Neural cell (in vitro differentiated cells): Measurements from ENCODE around the gene ENDOV.

Source experiments
- CTCF ChIP-seq: fragments of 450-650 bp; IDR thresholded peaks from 2 replicates; pipeline ENCODE4 v1.5.1; 2014; ENCODE audit warnings: antibody characterized with exemption, mild to moderate bottlenecking, moderate library complexity; ENCODE audit not compliant: poor library complexity, severe bottlenecking
- EZH2 ChIP-seq: fragments of 200-600, 300-800 bp; shearing (Covaris generic), sonication (generic); IDR thresholded peaks from 2 replicates; pipeline ENCODE4 v1.6.1; 2014; ENCODE audit warnings: antibody characterized with exemption, low read length, borderline replicate concordance, mild to moderate bottlenecking; ENCODE audit not compliant: insufficient read depth, poor library complexity, severe bottlenecking
- MXI1 ChIP-seq: fragments of 450-650 bp; conservative IDR thresholded peaks from 2 replicates; pipeline ENCODE4 v1.6.1; 2014; ENCODE audit warnings: antibody characterized with exemption, mild to moderate bottlenecking; ENCODE audit not compliant: poor library complexity, severe bottlenecking
- POLR2AphosphoS5 ChIP-seq: IDR thresholded peaks from 2 replicates; pipeline ENCODE4 v1.6.1; 2012
- RAD21 ChIP-seq: fragments of 450-650 bp; conservative IDR thresholded peaks from 2 replicates; pipeline ENCODE4 v1.6.1; 2014; ENCODE audit warnings: antibody characterized with exemption, mild to moderate bottlenecking, moderate library complexity
- REST ChIP-seq: IDR thresholded peaks from 2 replicates; pipeline ENCODE4 v1.6.1; 2012; ENCODE audit warnings: borderline replicate concordance
- TAF1 ChIP-seq: IDR thresholded peaks from 2 replicates; pipeline ENCODE4 v1.6.1; 2012; ENCODE audit warnings: low read depth

- no peak for TF ChIP-seq MXI1
- TF ChIP-seq CTCF: no peak
- no peak for TF ChIP-seq RAD21
- no peak for TF ChIP-seq TAF1
- TF ChIP-seq EZH2: no peak
- no peak for TF ChIP-seq POLR2AphosphoS5
- no peak for TF ChIP-seq REST
Measured at GRCh38 chr17:80470603-80471002, 55.6 kb downstream of the ENDOV start.
